Ascending aorta (tissue), 2 donors: ENCODE data around the gene CDC20. TPM values are rescaled to one million over a fixed set of nuclear protein-coding genes. Genes with fewer than 3 reads are reported as not detected.

Experiments used
- DNase-seq, 2 donors: peaks; one replicate each; pipeline ENCODE4 v3.0.0-alpha.2; 2019; ENCODE audit warnings: low spot score in 2 of 2
- H3K27ac ChIP-seq, 2 donors: fragments of 200-600 bp; sonication (generic); one replicate each; pipeline ENCODE4 v1.5.1; 2016 to 2017; ENCODE audit warnings: mild to moderate bottlenecking in 1 of 2
- H3K27me3 ChIP-seq: fragments of 200-600 bp; sonication (generic); one replicate; pipeline ENCODE4 v1.5.1; 2017
- H3K36me3 ChIP-seq, 2 donors: fragments of 200-600 bp; sonication (generic); one replicate each; pipeline ENCODE4 v1.5.1; 2016
- H3K4me1 ChIP-seq, 2 donors: fragments of 200-600 bp; sonication (generic); one replicate each; pipeline ENCODE4 v1.5.1; 2016 to 2017; ENCODE audit warnings: mild to moderate bottlenecking in 1 of 2
- H3K4me3 ChIP-seq, 2 donors: fragments of 200-600 bp; sonication (generic); one replicate each; pipeline ENCODE4 v1.5.1; 2016 to 2017; ENCODE audit warnings: mild to moderate bottlenecking in 1 of 2
- H3K9me3 ChIP-seq, 2 donors: fragments of 200-600 bp; sonication (generic); one replicate each; pipeline ENCODE4 v1.5.1; 2016
- CTCF ChIP-seq, 3 experiments: fragments of 200-600 bp in 2 of 3; fragments of 450-650 bp in 1 of 3; sonication (generic) in 2 of 3; IDR thresholded peaks; one replicate each; pipeline ENCODE4 v1.5.1; 2016 to 2019; ENCODE audit warnings: antibody characterized with exemption in 3 of 3, mild to moderate bottlenecking in 1 of 3, moderate library complexity in 1 of 3
- intact Hi-C: fragments of 100-400 bp; cut with DNase I; formaldehyde crosslinking; loops from one replicate; pipeline ENCODE4 v1.15.1; 2023
- total RNA-seq: library from RNA; depleted of rRNA; stranded (reverse); fragments of >200 nt; gene quantifications from one replicate; pipeline ENCODE4 v1.1.0, GENCODE V29; 2016

CDC20 gene
- total RNA-seq, 1 donor from 2014 or later = not detected

GRCh38 chr1:43405219-43405875 lies 46.6 kb downstream of the CDC20 start:
- intact Hi-C loops = no loop called here
- no peaks in the 10 kb centered on the region for H3K27me3 ChIP-seq
- no peaks in the 10 kb centered on the region for H3K9me3 ChIP-seq
- peaks cover 59 to 60% of the 10 kb centered on the region in 2 donors for H3K36me3 ChIP-seq
- H3K27ac ChIP-seq = no peak overlapping the region
- H3K4me3 ChIP-seq = no peak overlapping the region
- no peak for DNase-seq
- H3K4me1 ChIP-seq = no peaks in the 10 kb centered on the region
- TF ChIP-seq CTCF (IDR thresholded peaks at IDR 0.05) = no peak

- H3K36me3 ChIP-seq = peaks cover 59 to 60% of the 10 kb centered on the region in 2 donors
- intact Hi-C loops = no loop called here
- no peaks in the 10 kb centered on the region for H3K27me3 ChIP-seq
- no peak overlapping the region for H3K27ac ChIP-seq
- TF ChIP-seq CTCF (IDR thresholded peaks at IDR 0.05) = no peak
- H3K9me3 ChIP-seq = no peaks in the 10 kb centered on the region
- H3K4me3 ChIP-seq = no peak overlapping the region
- no peak for DNase-seq
- no peaks in the 10 kb centered on the region for H3K4me1 ChIP-seq
Measured at GRCh38 chr1:43405876-43406234, 47.1 kb downstream of the CDC20 start.

GRCh38 chr1:43410571-43410970 lies 51.8 kb downstream of the CDC20 start:
- no peaks in the 10 kb centered on the region for H3K27me3 ChIP-seq
- H3K27ac ChIP-seq = no peak overlapping the region
- no peak overlapping the region for H3K4me3 ChIP-seq
- intact Hi-C loops = no loop called here
- H3K36me3 ChIP-seq = peaks cover 37 to 41% of the 10 kb centered on the region in 2 donors
- no peaks in the 10 kb centered on the region for H3K9me3 ChIP-seq
- no peaks in the 10 kb centered on the region for H3K4me1 ChIP-seq
- TF ChIP-seq CTCF (IDR thresholded peaks at IDR 0.05) = no peak
- no peak for DNase-seq

Other genes with a start within 250 kb of the CDC20 start
- gene EBNA1BP2, start 186.7 kb upstream of the CDC20 start, total RNA-seq = 22.1 TPM
- not detected for gene CFAP57, start 186.7 kb upstream of the CDC20 start, total RNA-seq
- not detected for gene TMEM125, start 89.0 kb upstream of the CDC20 start, total RNA-seq
- not detected for gene C1orf210, start 73.4 kb upstream of the CDC20 start, total RNA-seq
- gene TIE1, start 58.0 kb upstream of the CDC20 start, total RNA-seq = 120 TPM
- gene MPL, start 21.2 kb upstream of the CDC20 start, total RNA-seq = not detected
- 39.9 TPM for gene ELOVL1, start 9.0 kb downstream of the CDC20 start, total RNA-seq
- 15.3 TPM for gene MED8, start 30.8 kb downstream of the CDC20 start, total RNA-seq
- gene SZT2, start 30.9 kb downstream of the CDC20 start, total RNA-seq = 35.9 TPM
- 56.4 TPM for gene HYI, start 95.0 kb downstream of the CDC20 start, total RNA-seq
- gene PTPRF, start 171.9 kb downstream of the CDC20 start, total RNA-seq = 43.6 TPM